Measurements from ENCODE around the gene SRSF9. TPM values are rescaled to one million over a fixed set of nuclear protein-coding genes. Genes with fewer than 3 reads are reported as not detected.

The SRSF9 gene
- total RNA-seq, 1 donor from 2014 or later = 286 TPM

DNA sequence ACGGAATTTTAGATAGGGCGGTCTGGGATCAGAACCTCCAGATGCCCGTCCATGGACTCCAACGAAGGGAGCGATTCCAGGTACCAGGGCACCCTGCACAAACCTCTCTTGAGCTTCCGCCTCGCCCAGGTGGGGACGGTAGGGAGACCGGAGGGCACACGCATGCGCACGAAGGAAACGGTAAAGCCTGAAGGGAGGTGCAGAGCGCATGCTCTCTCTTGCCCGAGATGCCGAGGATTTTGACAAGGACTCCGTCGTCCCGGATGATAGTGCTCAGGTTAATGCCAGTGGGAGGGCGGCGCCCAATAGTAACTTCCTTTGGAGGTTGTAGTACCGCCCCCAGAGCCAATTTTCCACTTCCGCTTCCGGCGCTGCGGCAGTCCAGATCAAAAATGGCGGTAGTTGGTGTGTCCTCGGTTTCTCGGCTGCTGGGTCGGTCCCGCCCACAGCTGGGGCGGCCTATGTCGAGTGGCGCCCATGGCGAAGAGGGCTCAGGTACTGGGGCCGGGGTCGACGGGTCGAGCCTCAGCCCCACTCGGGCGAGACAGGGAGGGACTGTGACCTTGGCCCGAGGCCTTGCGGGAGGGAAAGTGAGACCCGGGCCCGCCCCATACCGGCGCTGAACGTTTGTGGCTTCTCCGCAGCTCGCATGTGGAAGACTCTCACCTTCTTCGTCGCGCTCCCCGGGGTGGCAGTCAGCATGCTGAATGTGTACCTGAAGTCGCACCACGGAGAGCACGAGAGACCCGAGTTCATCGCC is 31.6 kb downstream of the SRSF9 start, which contains the start of gene COX6A1:
Gene COX6A1, plus strand, starts transcription at position 379 of the 760 bp plus-strand sequence. Its CDS starts 14 bp downstream, at position 393.
- Mint-ChIP-seq H3K36me3 (ENCODE audit: insufficient read depth) (peaks cover 3% of the 10 kb centered on the region), H3K4me1 (ENCODE audit: low read depth) (peaks cover 4% of the 10 kb centered on the region), H3K27ac (peak within 1 kb of the TSS; percentile 87), H3K4me3 (ENCODE audit: low read depth) (peak within 1 kb of the TSS; percentile 93), H3K27me3 (no peaks in the 10 kb centered on the region), H3K9me3 (ENCODE audit: low read depth) (no peaks in the 10 kb centered on the region)
- TF ChIP-seq, protein P1, sequence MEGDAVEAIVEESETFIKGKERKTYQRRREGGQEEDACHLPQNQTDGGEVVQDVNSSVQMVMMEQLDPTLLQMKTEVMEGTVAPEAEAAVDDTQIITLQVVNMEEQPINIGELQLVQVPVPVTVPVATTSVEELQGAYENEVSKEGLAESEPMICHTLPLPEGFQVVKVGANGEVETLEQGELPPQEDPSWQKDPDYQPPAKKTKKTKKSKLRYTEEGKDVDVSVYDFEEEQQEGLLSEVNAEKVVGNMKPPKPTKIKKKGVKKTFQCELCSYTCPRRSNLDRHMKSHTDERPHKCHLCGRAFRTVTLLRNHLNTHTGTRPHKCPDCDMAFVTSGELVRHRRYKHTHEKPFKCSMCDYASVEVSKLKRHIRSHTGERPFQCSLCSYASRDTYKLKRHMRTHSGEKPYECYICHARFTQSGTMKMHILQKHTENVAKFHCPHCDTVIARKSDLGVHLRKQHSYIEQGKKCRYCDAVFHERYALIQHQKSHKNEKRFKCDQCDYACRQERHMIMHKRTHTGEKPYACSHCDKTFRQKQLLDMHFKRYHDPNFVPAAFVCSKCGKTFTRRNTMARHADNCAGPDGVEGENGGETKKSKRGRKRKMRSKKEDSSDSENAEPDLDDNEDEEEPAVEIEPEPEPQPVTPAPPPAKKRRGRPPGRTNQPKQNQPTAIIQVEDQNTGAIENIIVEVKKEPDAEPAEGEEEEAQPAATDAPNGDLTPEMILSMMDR (IDR thresholded peaks at IDR 0.05; ENCODE audit: unreplicated experiment) = peak; percentile 19
- DNase-seq (ENCODE audit: low spot score, unreplicated experiment) = peak; percentile 88

DNA sequence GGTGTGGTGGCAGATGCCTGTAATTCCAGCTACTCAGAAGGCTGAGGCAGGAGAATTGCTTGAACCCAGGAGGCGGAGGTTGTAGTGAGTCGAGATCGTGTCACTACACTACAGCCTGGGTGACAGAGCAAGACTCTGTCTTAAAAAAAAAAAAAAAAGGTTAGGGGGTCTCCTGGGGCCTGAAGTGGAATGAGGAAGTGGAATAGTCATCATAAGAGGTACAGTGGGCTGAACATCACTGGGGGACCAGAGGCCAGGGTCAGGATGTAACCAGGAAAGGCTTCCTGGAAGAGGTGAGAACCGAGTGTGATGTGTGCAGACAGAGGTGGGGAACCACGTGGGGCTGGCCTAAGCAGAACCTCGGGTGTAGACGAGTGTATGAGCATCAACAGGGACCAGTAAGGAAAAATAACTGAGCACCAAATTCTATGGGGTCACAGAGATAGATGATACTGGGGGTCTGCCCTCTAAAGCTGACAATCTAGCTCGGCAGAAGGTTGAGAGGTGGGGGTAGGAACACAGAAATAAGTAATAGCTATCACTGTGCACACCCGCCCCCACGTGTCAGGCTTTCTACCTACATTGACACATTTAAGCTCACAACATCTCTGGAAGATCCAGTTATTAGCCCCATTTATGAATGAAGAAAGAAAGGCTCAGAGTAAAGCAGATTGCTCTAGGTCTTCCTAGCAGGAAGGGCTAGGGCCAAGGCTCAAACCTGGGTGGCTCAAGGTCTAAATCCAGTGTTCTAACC is 36.6 kb downstream of the SRSF9 start:
- Mint-ChIP-seq H3K36me3 (ENCODE audit: insufficient read depth) (no peaks in the 10 kb centered on the region), H3K9me3 (ENCODE audit: low read depth) (no peaks in the 10 kb centered on the region), H3K27me3 (no peaks in the 10 kb centered on the region), H3K4me1 (ENCODE audit: low read depth) (peaks cover 3% of the 10 kb centered on the region), H3K4me3 (ENCODE audit: low read depth) (no peak overlapping the region), H3K27ac (no peak overlapping the region)
- DNase-seq (ENCODE audit: low spot score, unreplicated experiment) = no peak
- TF ChIP-seq, protein P1 (IDR thresholded peaks at IDR 0.05; ENCODE audit: unreplicated experiment) = no peak

DNA sequence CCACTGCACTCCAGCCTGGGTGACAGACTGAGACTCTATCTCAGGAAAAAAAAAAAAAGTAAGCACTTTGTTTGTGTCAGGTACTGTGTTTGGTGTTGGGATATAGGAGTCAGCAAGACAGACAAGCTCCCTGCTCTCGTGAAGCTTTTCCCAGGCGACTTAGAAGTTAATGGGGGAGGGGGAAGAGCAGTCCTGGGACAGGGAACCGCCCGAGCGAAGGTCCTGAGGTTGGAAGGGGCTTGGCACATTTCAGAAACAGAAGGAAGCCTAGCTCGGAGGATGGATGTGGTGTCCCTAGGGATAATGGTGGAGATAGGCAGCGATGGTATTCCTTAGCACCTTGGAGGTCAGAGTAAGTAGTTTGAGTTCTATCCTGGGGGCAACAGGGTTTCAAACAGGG is 40.2 kb downstream of the SRSF9 start:
- no peaks in the 10 kb centered on the region for H3K36me3 Mint-ChIP-seq (ENCODE audit: insufficient read depth)
- peaks cover 3% of the 10 kb centered on the region for H3K4me1 Mint-ChIP-seq (ENCODE audit: low read depth)
- H3K4me3 Mint-ChIP-seq (ENCODE audit: low read depth) = no peak overlapping the region
- H3K27me3 Mint-ChIP-seq = no peaks in the 10 kb centered on the region
- H3K27ac Mint-ChIP-seq = peak overlapping the region; percentile 89
- H3K9me3 Mint-ChIP-seq (ENCODE audit: low read depth) = no peaks in the 10 kb centered on the region
- no peak for DNase-seq (ENCODE audit: low spot score, unreplicated experiment)
- TF ChIP-seq, protein P1 (IDR thresholded peaks at IDR 0.05; ENCODE audit: unreplicated experiment) = no peak

DNA sequence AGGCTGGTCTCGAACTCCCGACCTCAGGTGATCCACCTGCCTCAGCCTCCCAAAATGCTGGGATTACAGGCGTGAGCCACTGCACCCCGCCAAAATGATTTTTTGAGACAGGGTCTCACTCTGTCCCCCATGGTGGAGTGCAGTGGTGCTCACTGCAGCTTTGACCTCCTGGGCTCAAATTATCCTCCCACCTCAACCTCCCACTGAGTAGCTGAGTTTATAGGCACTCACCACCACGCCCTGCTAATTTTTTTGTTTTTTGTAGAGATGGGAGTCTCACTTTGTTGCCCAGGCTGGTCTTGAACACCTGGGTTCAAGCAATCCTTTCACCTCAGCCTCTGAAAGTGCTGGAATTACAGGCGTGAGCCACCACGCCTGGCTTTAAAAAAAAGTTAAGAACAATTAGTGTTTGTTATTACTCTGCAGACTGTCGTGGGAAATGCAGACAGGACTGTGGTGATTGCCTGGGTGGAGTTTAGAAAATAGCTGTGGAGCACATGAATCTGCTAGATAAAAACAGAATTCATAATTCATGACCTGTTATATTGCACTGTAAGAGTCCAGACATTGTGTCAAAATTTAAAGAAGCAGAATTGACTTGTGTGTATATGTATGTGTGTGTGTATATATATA is 40.8 kb downstream of the SRSF9 start:
- H3K27me3 Mint-ChIP-seq = no peaks in the 10 kb centered on the region
- DNase-seq (ENCODE audit: low spot score, unreplicated experiment) = no peak
- no peak overlapping the region for H3K4me3 Mint-ChIP-seq (ENCODE audit: low read depth)
- no peaks in the 10 kb centered on the region for H3K36me3 Mint-ChIP-seq (ENCODE audit: insufficient read depth)
- H3K4me1 Mint-ChIP-seq (ENCODE audit: low read depth) = peaks cover 3% of the 10 kb centered on the region
- no peaks in the 10 kb centered on the region for H3K9me3 Mint-ChIP-seq (ENCODE audit: low read depth)
- TF ChIP-seq, protein P1 (IDR thresholded peaks at IDR 0.05; ENCODE audit: unreplicated experiment) = no peak
- no peak overlapping the region for H3K27ac Mint-ChIP-seq

DNA sequence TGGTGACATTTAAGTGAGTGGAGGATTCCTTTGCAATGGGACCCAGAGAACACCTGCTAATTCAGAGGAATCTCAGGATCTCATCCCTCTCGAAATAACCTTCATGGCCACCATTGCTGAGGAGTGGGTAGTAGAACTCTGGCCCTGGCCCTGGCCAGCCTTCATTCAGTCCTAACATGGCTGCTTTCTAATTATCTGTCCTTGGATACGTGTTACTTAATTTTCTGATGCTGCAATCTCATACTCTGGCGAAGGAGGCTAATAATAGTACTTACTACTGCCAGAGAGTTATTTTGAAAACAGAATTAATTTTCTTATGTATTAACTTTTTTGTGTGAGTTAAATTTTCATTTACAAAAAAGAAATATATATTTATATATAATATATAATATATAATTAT is 43.8 kb downstream of the SRSF9 start:
- Mint-ChIP-seq H3K9me3 (ENCODE audit: low read depth) (no peaks in the 10 kb centered on the region), H3K4me1 (ENCODE audit: low read depth) (peaks cover 3% of the 10 kb centered on the region), H3K36me3 (ENCODE audit: insufficient read depth) (no peaks in the 10 kb centered on the region), H3K4me3 (ENCODE audit: low read depth) (no peak overlapping the region), H3K27me3 (no peaks in the 10 kb centered on the region), H3K27ac (peak overlapping the region; percentile 81)
- TF ChIP-seq, protein P1 (IDR thresholded peaks at IDR 0.05; ENCODE audit: unreplicated experiment) = no peak
- no peak for DNase-seq (ENCODE audit: low spot score, unreplicated experiment)
